Left colon (tissue), 2 donors: Measurements from ENCODE around the gene LYST. TPM values are rescaled to one million over a fixed set of nuclear protein-coding genes. Genes with fewer than 3 reads are reported as not detected.
"Not testable (repeated sequence)": the region's sequence is repeated elsewhere in the genome, so short reads cannot be mapped to it uniquely, and the experiment has no call there.

Experiments
- ATAC-seq: fragments of 200-7000 bp; cut with Tn5 transposase; one replicate; pipeline ENCODE4 v1.9.1; 2020; ENCODE audit warnings: mild to moderate bottlenecking, moderate library complexity
- DNase-seq, 2 donors: peaks; one replicate each; pipeline ENCODE4 v3.0.0-alpha.2; 2020
- intact Hi-C, 2 donors: fragments of 100-400 bp; cut with DNase I in 1 of 2; cut with micrococcal nuclease in 1 of 2; formaldehyde crosslinking; loops; one replicate each; pipeline versions ENCODE4 v1.11.2 to v1.14.0; 2022; cut with DNase I, micrococcal nuclease
- total RNA-seq, 2 donors: library from RNA; stranded (reverse); fragmentation: NEBNext Ultra II Directional; extraction: Animal tissue kit (Norgen Biotek cat#: 25700); gene quantifications; one replicate each; pipeline ENCODE4 v1.2.1, GENCODE V29; 2021
- donor health status: DM: no; HTN: no; CAD: no.
- donor health status: DM: yes; HTN: yes; CAD: no.

LYST gene
- total RNA-seq, 2 donors from 2014 or later = 22.4 to 31.1 TPM

GRCh38 chr1:235786227-235786898 lies 80.3 kb downstream of the LYST start:
- ATAC-seq = not testable (repeated sequence)

GRCh38 chr1:235784950-235785349 lies 81.8 kb downstream of the LYST start:
- ATAC-seq (peak; percentile 36), DNase-seq (no peak)
- intact Hi-C loops = no loop called here

More at GRCh38 chr1:235786227-235786898, 80.3 kb downstream of the LYST start:
- DNase-seq, intact Hi-C loops: not testable (repeated sequence)

GRCh38 chr1:235783148-235783776 lies 83.4 kb downstream of the LYST start:
- intact Hi-C loops = no loop called here
- ATAC-seq (no peak), DNase-seq (no peak)

DNA sequence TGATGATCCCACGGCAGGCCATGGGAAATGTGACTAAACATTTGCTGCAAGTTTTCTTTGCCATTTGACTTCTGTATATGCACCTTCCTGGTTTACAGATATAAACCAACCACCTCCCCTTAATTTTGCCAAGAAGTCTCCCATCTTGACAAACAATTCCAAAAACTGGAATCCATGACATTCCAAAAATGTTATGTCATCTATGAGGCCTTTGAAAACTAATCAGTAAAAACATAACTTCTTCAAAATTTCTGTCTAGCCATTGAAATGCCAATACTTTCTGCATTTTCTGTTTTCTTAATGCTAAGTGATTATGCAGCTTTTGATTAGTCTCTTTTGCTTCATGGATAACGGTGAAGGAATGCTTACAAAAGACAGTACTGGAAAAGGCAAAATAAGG lies 84.1 kb downstream of the LYST start:
- ATAC-seq (no peak), DNase-seq (no peak)
- intact Hi-C loops = no loop called here

GRCh38 chr1:235781807-235782206 lies 84.9 kb downstream of the LYST start:
- intact Hi-C loops = no loop called here
- no peak for ATAC-seq

GRCh38 chr1:235779770-235780169 lies 86.9 kb downstream of the LYST start:
- intact Hi-C loops = no loop called here
- no peak for ATAC-seq
- DNase-seq = no peak

More at GRCh38 chr1:235781807-235782206, 84.9 kb downstream of the LYST start:
- DNase-seq = no peak

GRCh38 chr1:235776396-235776795 lies 90.3 kb downstream of the LYST start:
- DNase-seq (no peak), ATAC-seq (no peak)
- intact Hi-C loops = no loop called here

DNA sequence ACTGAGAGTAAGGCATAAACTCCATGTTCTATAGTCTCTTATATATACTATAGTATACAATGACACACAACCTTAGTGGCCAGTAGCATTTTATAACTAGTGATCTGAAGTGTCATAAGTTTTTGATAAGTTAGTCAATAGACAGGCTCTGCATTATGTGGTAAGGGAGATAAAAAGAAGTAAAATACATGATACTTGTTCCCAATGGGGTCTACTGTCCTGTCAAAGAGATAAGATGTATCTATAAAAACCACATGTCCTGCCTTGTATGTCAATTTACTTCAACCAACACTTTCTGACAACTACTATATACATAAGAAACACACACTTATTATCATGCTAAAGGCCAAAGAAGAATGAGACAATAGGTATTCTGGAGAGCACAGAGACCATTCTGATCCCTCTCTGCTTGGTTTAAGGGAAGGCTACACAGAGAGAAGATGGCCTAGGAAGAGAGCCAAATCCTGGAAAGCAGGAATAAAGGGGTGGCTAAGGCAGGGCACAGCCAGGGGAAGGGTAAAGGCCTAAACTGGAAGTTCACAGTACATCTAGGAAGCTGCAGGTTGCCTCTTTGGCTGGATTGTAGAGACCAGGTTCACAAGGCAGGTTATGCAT lies 91.4 kb downstream of the LYST start:
- DNase-seq (no peak), ATAC-seq (no peak)
- intact Hi-C loops = no loop called here

- DNase-seq (no peak), ATAC-seq (no peak)
- intact Hi-C loops = loop anchor here in 1 of 2 donors (10.0 kb wide), 1 partner anchor 253 kb away; no protein-coding TSS in a partner anchor
These were observed 98.9 kb downstream of the LYST start for GRCh38 chr1:235767795-235768194.

GRCh38 chr1:235766794-235767285 lies 99.9 kb downstream of the LYST start:
- ATAC-seq = no peak
- intact Hi-C loops = loop anchor here in 1 of 2 donors (10.0 kb wide), 1 partner anchor 252 kb away; no protein-coding TSS in a partner anchor
- DNase-seq = no peak

- intact Hi-C loops = loop anchor here in 1 of 2 donors (10.0 kb wide), 1 partner anchor 249 kb away; no protein-coding TSS in a partner anchor
- DNase-seq = no peak
These were observed 102.7 kb downstream of the LYST start for GRCh38 chr1:235763962-235764361.

GRCh38 chr1:235759336-235759735 lies 107.4 kb downstream of the LYST start:
- ATAC-seq (no peak), DNase-seq (no peak)
- intact Hi-C loops = no loop called here

More at GRCh38 chr1:235763962-235764361, 102.7 kb downstream of the LYST start:
- ATAC-seq = no peak

GRCh38 chr1:235758931-235759330 lies 107.8 kb downstream of the LYST start:
- peak in 1 of 2 donors; percentile 6 for DNase-seq
- intact Hi-C loops = no loop called here
- no peak for ATAC-seq

GRCh38 chr1:235757587-235758096 lies 109.1 kb downstream of the LYST start:
- intact Hi-C loops = no loop called here

GRCh38 chr1:235754186-235754585 lies 112.5 kb downstream of the LYST start:
- DNase-seq, intact Hi-C loops, ATAC-seq: not testable (repeated sequence)

More at GRCh38 chr1:235757587-235758096, 109.1 kb downstream of the LYST start:
- DNase-seq (no peak), ATAC-seq (no peak)

DNA sequence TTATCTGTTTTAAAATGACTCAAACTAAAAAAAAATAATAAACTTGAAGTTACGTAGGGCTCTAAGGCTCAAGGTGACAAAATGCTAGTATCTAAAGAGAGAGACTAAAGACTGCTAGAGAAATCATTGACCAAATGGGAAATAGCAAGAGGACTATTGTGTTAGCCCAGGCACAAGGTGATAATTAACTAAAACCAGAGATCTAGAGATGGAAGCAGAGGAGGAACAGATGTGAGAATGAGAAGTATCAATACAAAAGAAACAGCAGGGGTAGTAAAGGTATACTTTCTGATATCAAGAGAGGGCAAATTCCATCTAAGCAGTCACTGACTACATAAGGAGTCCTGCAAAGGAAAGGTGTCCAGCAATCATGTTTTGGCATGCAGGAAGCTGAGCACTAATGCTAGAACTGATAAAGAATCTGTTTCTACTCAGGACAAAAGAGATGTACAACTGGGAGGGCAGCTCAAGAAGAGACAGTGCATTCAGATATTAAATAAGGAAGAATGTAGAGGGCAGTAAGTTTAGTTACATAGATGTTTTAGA lies 116.9 kb downstream of the LYST start:
- ATAC-seq (peak; percentile 64), DNase-seq (no peak)
- intact Hi-C loops = no loop called here

GRCh38 chr1:235748747-235749146 lies 118.0 kb downstream of the LYST start:
- no peak for ATAC-seq
- no peak for DNase-seq
- intact Hi-C loops = no loop called here

DNA sequence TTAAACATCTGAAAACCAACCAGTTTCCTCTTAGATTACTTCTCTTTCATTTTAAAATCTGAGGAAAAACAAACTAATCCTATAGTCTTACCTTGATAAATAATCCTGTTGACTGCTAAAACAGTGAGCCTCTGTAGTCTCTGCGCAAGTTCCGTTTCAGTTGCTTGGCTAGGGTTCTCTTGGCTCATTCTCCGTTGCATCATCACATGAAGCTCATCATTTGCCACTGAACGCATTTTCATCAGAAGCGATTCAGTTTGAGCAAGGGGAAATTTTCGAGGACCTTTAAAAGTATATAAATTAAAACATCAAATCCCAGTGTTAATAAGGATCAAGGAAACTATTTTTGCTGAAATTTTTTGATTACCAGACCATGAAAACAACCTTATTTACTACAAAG lies 120.5 kb downstream of the LYST start:
- no peak for DNase-seq
- no peak for ATAC-seq
- intact Hi-C loops = no loop called here

GRCh38 chr1:235745503-235746136 lies 121.1 kb downstream of the LYST start:
- intact Hi-C loops = no loop called here
- DNase-seq (no peak), ATAC-seq (no peak)
